Measurements from ENCODE around the gene DOCK2. TPM values are rescaled to one million over a fixed set of nuclear protein-coding genes. Genes with fewer than 3 reads are reported as not detected.

DOCK2 gene
- polyA plus RNA-seq, 2 of the 4 experiments (the other 2 are of a cell fraction) = 2.1 to 4.6 TPM

DNA sequence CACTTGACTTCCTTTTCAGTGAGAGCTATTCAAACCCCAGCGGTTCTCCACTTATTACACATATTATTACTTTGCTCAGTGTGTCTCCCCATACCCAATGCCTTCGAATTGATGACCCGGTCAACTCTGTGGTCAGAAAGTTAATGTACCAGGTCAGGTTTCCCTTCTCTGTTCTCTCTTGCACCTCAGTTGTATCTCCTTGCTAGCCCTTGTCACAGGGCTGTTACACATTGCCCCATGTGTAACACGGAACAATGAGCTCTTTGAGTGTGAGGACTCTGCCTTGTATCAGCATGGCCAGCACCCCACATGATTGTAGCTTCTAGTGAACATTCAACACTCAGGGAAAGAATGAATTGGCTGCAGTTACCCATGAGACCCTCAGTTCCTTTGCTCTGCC is 73.6 kb downstream of the DOCK2 start:
- no peaks in the 10 kb centered on the region; the same call in 2 of the 3 replicates for H3K9me3 ChIP-seq
- no peak for ATAC-seq
- no peak for FAIRE-seq
- TF ChIP-seq CEBPB (IDR thresholded peaks at IDR 0.05) (no peak), TFCP2L1 (CRISPR knock-in tag; IDR thresholded peaks at IDR 0.05) (no peak), CHD4 (IDR thresholded peaks at IDR 0.05; ENCODE audit: borderline replicate concordance) (no peak), GATA3 (IDR thresholded peaks at IDR 0.05; ENCODE audit: borderline replicate concordance) (no peak), HDAC2 (IDR thresholded peaks at IDR 0.05) (no peak), RAD21 (conservative IDR thresholded peaks at IDR 0.05 in 1 of 2, IDR thresholded peaks at IDR 0.05 in 1 of 2) (no peak), EP300 (IDR thresholded peaks at IDR 0.05) (no peak), HOXB5 (CRISPR knock-in tag; IDR thresholded peaks at IDR 0.05) (no peak), ESRRA (IDR thresholded peaks at IDR 0.05; ENCODE audit: borderline replicate concordance, low read length) (no peak), RFX5 (IDR thresholded peaks at IDR 0.05) (no peak), BHLHE40 (IDR thresholded peaks at IDR 0.05; ENCODE audit: low read depth, low read length) (no peak), ZSCAN20 (CRISPR knock-in tag; IDR thresholded peaks at IDR 0.05) (no peak), ZC3H11A (IDR thresholded peaks at IDR 0.05) (no peak), MYC (IDR thresholded peaks at IDR 0.05; ENCODE audit: borderline replicate concordance, low read length) (no peak), EHMT2 (IDR thresholded peaks at IDR 0.05; ENCODE audit: low read depth) (no peak)
- TF ChIP-seq, protein P1, sequence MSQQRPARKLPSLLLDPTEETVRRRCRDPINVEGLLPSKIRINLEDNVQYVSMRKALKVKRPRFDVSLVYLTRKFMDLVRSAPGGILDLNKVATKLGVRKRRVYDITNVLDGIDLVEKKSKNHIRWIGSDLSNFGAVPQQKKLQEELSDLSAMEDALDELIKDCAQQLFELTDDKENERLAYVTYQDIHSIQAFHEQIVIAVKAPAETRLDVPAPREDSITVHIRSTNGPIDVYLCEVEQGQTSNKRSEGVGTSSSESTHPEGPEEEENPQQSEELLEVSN (IDR thresholded peaks at IDR 0.05; ENCODE audit: borderline replicate concordance, low read depth) = no peak
- TF ChIP-seq, protein P2, sequence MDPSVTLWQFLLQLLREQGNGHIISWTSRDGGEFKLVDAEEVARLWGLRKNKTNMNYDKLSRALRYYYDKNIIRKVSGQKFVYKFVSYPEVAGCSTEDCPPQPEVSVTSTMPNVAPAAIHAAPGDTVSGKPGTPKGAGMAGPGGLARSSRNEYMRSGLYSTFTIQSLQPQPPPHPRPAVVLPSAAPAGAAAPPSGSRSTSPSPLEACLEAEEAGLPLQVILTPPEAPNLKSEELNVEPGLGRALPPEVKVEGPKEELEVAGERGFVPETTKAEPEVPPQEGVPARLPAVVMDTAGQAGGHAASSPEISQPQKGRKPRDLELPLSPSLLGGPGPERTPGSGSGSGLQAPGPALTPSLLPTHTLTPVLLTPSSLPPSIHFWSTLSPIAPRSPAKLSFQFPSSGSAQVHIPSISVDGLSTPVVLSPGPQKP (IDR thresholded peaks at IDR 0.05; ENCODE audit: low read depth, low read length) = no peak
- TF ChIP-seq, protein P3, sequence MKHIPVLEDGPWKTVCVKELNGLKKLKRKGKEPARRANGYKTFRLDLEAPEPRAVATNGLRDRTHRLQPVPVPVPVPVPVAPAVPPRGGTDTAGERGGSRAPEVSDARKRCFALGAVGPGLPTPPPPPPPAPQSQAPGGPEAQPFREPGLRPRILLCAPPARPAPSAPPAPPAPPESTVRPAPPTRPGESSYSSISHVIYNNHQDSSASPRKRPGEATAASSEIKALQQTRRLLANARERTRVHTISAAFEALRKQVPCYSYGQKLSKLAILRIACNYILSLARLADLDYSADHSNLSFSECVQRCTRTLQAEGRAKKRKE (CRISPR knock-in tag; IDR thresholded peaks at IDR 0.05; ENCODE audit: low read depth) = no peak
- no peak for DNase-seq (ENCODE audit: low read depth in 1 of 2, low spot score in 1 of 2)
- CTCF ChIA-PET = interaction anchor here (1.2 to 4.0 kb wide), 6 partner anchors 9 to 389 kb away, joined by 3 to 28 read pairs (median 4); partner anchors contain the start of gene INSYN2B
- no peak overlapping the region for H3K4me2 ChIP-seq
- POLR2A ChIA-PET = no interaction called here
- 34% methylated on average over 4 of the region's 4 CpGs for WGBS (ENCODE audit: missing lambda C conversion rate)
- H3K4me3 ChIP-seq = no peak overlapping the region
- H3K27ac ChIP-seq = no peak overlapping the region
- H3K4me1 ChIP-seq = peaks cover 17% of the 10 kb centered on the region

DNA sequence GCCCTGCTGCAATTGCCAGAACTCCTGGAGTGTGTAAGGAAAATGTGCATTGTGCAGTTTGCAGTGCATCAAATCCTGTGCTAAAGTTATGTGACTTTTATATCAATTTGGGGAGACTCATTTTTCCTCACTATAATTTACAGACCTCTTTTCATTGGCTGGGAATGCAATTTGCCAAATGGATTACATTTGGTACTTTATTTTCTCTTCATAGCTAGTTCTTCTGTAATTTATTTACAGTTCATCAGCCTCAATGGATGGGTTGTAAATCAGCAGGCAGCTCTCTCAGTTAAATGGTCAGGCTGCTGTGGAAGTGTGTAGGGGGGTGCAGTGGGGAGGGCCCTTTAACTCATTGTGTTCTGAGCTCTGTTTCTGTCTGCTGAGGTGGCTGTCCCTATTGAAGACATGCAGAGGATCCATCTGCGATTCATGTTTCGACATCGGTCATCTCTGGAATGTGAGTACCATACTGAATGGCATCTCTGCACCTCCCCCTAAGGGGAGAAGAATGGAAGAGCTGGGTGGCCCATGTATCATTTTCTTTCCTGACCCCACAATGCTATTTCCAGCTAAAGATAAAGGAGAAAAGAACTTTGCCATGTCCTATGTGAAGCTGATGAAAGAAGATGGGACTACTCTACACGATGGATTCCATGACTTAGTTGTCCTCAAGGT is 74.6 kb downstream of the DOCK2 start:
- peaks cover 2% of the 10 kb centered on the region; the same call in 1 of the 3 replicates for H3K9me3 ChIP-seq
- CTCF ChIA-PET = interaction anchor here (1.2 to 4.0 kb wide), 6 partner anchors 8 to 388 kb away, joined by 4 to 28 read pairs (median 4); partner anchors contain the start of gene INSYN2B
- no peak overlapping the region for H3K4me3 ChIP-seq
- POLR2A ChIA-PET = no interaction called here
- H3K27ac ChIP-seq = no peak overlapping the region
- ATAC-seq (no peak), DNase-seq (ENCODE audit: low read depth in 1 of 2, low spot score in 1 of 2) (no peak), FAIRE-seq (no peak)
- H3K4me2 ChIP-seq = no peak overlapping the region
- 76% methylated on average over 4 of the region's 4 CpGs for WGBS (ENCODE audit: missing lambda C conversion rate)
- TF ChIP-seq MYC (IDR thresholded peaks at IDR 0.05; ENCODE audit: borderline replicate concordance, low read length) (no peak), HOXA7 (CRISPR knock-in tag; IDR thresholded peaks at IDR 0.05) (no peak), KDM1A (IDR thresholded peaks at IDR 0.05; ENCODE audit: low read depth) (no peak), JUN (IDR thresholded peaks at IDR 0.05) (no peak), KDM5A (IDR thresholded peaks at IDR 0.05) (no peak), HEYL (CRISPR knock-in tag; IDR thresholded peaks at IDR 0.05) (no peak), NR3C1 (IDR thresholded peaks at IDR 0.05) (no peak), POLR2AphosphoS2 (conservative IDR thresholded peaks at IDR 0.05; ENCODE audit: low read length) (no peak), HOXB13 (CRISPR knock-in tag; IDR thresholded peaks at IDR 0.05; ENCODE audit: low read depth) (no peak), NFE2L2 (conservative IDR thresholded peaks at IDR 0.05; ENCODE audit: low read length) (no peak), CEBPB (IDR thresholded peaks at IDR 0.05) (no peak), ZSCAN20 (CRISPR knock-in tag; IDR thresholded peaks at IDR 0.05) (no peak)
- TF ChIP-seq, protein P4, sequence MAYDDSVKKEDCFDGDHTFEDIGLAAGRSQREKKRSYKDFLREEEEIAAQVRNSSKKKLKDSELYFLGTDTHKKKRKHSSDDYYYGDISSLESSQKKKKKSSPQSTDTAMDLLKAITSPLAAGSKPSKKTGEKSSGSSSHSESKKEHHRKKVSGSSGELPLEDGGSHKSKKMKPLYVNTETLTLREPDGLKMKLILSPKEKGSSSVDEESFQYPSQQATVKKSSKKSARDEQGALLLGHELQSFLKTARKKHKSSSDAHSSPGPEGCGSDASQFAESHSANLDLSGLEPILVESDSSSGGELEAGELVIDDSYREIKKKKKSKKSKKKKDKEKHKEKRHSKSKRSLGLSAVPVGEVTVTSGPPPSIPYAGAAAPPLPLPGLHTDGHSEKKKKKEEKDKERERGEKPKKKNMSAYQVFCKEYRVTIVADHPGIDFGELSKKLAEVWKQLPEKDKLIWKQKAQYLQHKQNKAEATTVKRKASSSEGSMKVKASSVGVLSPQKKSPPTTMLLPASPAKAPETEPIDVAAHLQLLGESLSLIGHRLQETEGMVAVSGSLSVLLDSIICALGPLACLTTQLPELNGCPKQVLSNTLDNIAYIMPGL (CRISPR knock-in tag; IDR thresholded peaks at IDR 0.05; ENCODE audit: borderline replicate concordance) = no peak
- TF ChIP-seq, protein P3 (CRISPR knock-in tag; IDR thresholded peaks at IDR 0.05; ENCODE audit: low read depth) = no peak
- H3K4me1 ChIP-seq = peaks cover 10% of the 10 kb centered on the region

Measured in A549 (cell line).